ENCODE results near the gene PIN1.

Gene PIN1

DNA sequence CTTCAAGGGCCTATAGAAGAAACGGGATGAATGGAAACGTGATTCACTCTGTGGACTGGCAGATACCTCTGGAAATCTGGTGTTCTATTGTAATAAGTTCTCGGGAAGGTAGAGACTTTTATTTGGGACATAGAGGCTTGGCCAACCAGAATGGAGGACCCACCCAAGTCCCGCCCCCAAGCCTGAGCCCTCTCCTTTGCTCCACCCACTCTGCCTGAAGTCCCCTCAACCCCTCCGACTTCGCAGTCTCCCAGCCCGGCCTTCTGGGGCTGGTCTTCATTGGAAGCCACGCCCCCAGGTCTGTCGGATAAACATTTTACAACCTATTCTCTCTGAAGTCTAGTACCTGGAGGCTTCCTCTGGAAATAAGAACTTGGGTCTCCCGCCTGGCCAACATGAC, 33.1 kb upstream of the PIN1 start:
- no peak for DNase-seq (ENCODE audit: insufficient read length, low spot score)
- FAIRE-seq, result no peak
- TF ChIP-seq, protein P1, sequence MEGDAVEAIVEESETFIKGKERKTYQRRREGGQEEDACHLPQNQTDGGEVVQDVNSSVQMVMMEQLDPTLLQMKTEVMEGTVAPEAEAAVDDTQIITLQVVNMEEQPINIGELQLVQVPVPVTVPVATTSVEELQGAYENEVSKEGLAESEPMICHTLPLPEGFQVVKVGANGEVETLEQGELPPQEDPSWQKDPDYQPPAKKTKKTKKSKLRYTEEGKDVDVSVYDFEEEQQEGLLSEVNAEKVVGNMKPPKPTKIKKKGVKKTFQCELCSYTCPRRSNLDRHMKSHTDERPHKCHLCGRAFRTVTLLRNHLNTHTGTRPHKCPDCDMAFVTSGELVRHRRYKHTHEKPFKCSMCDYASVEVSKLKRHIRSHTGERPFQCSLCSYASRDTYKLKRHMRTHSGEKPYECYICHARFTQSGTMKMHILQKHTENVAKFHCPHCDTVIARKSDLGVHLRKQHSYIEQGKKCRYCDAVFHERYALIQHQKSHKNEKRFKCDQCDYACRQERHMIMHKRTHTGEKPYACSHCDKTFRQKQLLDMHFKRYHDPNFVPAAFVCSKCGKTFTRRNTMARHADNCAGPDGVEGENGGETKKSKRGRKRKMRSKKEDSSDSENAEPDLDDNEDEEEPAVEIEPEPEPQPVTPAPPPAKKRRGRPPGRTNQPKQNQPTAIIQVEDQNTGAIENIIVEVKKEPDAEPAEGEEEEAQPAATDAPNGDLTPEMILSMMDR (IDR thresholded peaks at IDR 0.05; ENCODE audit: insufficient read depth, missing control alignments), result no peak

DNA sequence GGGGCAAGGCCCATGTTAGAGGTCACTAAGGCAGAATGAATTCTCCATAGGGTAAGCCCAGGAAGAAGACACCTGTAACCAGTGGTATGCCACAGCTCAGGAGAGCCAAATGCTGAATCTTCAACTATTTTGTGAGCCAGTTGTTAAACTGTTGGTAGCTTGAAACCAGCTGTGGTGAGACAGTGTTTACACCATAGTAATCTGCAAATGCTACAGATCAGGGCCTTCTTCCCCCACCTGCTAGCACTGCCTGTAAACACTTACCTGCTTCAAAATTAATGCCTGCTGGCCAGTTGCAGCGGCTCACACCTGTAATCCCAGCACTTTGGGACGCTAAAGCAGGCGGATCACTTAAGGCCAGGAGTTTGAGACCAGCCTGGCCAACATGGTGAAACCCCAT, 28.3 kb upstream of the PIN1 start:
- FAIRE-seq, result no peak

DNA sequence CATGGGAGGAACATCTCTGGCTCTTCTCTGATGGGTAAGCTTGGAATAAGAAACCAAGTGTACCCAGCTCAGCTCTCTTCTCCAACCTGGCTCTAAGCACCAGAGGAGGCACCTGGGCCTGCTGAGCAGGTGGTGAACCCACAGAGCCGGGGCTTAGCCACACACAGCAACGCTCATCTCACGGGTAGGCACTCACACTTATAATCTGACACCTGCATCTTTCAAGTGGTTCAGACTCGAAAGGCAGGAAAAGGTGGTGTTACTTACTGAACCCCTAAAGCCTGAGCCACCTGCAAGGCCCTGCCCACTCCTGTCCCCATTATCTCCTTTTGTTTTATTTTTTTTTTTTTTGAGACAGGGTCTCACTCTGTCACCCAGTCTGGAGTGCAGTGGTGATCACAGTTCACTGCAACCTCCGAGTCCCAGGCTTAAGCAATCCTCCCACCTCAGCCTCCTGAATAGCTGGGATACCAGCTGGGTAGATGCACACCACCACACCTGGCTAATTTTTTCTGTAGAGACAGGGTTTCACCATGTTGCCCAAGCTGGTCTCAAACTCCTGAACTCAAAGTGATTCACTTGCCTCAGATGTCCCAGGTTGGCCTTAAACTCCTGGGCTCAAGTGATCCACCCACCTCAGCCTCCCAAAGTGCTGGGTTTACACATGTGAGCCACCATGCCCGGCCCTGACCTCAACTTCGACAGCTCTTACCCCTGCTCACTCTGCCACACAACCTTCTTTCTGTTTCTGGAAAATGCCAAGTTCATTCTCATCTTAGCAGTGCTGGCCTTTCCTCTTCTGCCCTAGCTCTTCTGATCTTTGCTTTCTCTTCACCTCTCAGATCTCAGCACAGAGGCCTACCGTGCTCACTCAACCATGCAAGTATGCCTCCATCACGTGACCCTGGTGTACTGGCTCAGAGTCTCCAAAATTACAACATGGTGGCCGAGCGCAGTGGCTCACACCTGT, 26.0 kb upstream of the PIN1 start:
- no peak for FAIRE-seq
- TF ChIP-seq, protein P1 (IDR thresholded peaks at IDR 0.05; ENCODE audit: insufficient read depth, missing control alignments), result no peak
- DNase-seq (ENCODE audit: insufficient read length, low spot score), result no peak

More for the DNA sequence above, 28.3 kb upstream of the PIN1 start:
- TF ChIP-seq, protein P1 (IDR thresholded peaks at IDR 0.05; ENCODE audit: insufficient read depth, missing control alignments), result no peak
- no peak for DNase-seq (ENCODE audit: insufficient read length, low spot score)

DNA sequence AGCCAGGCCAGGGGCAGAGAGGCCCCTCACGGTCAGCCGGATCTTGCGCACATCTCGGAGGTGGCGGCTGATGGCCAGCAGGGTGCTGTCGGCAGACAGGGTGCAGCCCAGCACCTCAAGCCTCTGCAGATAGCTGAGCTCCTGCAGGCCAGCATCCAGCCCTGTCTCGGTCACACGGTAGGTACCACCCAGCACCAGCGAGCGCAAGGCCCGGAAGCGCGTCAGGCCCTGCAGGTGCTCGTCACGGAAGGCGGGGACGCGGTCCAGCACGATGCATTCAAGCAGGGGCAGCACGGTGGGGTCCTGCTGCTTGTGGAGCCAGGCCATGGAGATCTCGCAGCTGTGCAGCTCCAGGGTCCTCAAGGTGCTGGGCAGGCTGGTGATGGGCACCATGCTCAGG, 24.0 kb upstream of the PIN1 start:
- TF ChIP-seq, protein P1 (IDR thresholded peaks at IDR 0.05; ENCODE audit: insufficient read depth, missing control alignments), result no peak
- no peak for DNase-seq (ENCODE audit: insufficient read length, low spot score)
- no peak for FAIRE-seq

DNA sequence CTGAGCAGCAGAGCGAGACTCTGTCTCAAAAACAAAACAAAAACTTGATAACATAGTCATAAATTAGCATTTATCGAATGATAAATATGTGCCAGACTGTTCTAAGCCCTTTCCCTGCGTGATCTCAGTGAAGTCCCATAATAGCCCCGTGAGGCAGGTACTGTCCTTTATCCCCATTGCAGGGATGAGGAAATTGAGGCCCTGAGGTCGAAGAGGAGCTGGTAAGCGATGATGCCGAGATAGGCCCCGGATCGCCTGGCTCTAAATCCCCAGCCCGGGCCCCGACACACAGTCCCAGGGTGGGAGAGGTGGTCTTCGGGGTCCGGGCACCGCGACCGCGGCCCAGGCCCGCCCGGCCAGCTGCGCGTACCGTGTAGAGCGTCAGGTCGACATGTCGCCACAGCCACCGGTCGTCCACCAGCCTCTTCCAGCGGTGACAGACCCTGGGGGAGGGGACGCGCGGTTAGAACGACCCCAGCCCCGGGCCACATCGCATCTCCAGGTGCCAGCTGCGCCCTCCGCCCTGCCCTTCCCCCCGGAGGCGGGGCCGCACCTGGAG, 16.9 kb upstream of the PIN1 start:
- DNase-seq (ENCODE audit: insufficient read length, low spot score), result no peak
- TF ChIP-seq, protein P1 (IDR thresholded peaks at IDR 0.05; ENCODE audit: insufficient read depth, missing control alignments), result no peak
- FAIRE-seq, result no peak

DNA sequence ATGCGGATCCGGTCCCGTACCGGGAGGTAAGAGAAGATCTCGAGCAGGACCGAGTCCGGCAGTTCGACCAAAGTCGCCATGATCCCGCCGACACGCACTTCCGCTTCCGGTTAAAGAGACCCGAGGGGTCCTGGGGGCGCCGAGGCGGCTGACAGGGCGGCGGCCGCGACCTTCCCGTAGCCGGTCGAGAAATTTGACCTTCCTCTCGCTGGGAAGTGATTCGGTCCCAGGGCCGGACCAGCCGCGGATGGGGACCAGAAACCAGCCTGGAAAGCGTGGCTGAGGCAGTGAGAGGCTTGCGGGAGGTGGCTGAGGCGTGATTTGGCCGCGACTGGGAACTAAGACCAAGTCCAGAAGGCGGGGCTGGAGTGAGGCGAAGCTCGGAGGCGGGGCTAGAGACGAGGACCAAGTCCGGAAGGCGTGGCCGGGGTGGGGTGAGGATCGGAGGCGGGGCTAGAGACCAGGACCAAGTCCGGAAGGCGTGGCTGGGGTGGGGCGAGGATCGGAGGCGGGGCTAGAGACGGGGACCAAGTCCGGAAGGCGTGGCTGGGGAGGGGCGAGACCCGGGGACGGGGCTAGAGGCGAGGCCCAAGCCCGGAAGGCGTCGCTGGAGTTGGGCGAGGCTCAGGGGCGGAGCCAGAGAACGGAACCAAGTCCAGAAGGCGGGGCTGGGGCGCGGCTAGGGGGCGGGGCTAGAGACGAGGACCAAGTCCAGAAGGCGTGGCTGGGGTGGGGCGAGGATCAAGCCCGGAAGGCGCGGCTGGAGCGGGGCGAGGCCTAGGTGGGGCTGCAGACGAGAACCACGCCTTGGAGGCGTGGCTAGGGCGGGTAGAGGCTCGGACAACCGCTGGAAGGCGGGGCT, 16.2 kb upstream of the PIN1 start, which contains the start of gene FBXL12:
Gene FBXL12, minus strand, starts transcription at position 346 of the 862 bp plus-strand sequence. Its CDS starts 266 bp downstream, at position 80.
- DNase-seq (ENCODE audit: insufficient read length, low spot score), result peak; percentile 76
- no peak for FAIRE-seq
- TF ChIP-seq, protein P1 (IDR thresholded peaks at IDR 0.05; ENCODE audit: insufficient read depth, missing control alignments), result no peak

Data from D721Med (cell line).